ENCODE measurements around the gene VSTM4.

Gene VSTM4

DNA sequence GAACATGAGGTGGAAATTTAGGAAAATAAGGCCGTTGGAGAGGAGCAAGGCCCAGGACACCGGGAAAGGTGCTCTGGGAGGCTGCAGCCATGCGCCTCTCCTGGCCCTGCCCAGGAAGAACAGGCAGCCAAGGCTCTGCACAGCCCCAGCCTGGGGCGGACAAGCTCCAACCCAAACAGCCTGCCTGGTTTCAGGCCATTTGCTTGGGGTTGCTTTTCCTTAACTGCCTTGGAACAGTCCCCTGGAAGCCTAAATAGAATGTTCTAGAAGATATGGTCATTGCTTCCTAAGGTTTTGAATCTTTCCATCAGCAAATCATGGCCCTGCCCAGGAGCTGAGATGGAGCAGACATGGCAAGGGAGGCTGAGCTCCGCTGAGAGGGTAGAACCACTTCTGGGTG, 11.0 kb downstream of the VSTM4 start:
- DNase-seq (ENCODE audit: low spot score) (no peak), ATAC-seq (ENCODE audit: low read depth) (no peak)
- Histone ChIP-seq H3K36me3 (ENCODE audit: low read depth) (no peaks in the 10 kb centered on the region), H3K27ac (ENCODE audit: poor library complexity, severe bottlenecking) (no peak overlapping the region), H3K4me1 (ENCODE audit: insufficient read depth, poor library complexity, severe bottlenecking) (no peaks in the 10 kb centered on the region), H3K4me3 (ENCODE audit: severe bottlenecking) (no peak overlapping the region), H3K27me3 (ENCODE audit: insufficient read depth, poor library complexity, severe bottlenecking) (peaks cover 11% of the 10 kb centered on the region), H3K9me3 (ENCODE audit: severe bottlenecking) (no peaks in the 10 kb centered on the region)
- TF ChIP-seq, protein P1, sequence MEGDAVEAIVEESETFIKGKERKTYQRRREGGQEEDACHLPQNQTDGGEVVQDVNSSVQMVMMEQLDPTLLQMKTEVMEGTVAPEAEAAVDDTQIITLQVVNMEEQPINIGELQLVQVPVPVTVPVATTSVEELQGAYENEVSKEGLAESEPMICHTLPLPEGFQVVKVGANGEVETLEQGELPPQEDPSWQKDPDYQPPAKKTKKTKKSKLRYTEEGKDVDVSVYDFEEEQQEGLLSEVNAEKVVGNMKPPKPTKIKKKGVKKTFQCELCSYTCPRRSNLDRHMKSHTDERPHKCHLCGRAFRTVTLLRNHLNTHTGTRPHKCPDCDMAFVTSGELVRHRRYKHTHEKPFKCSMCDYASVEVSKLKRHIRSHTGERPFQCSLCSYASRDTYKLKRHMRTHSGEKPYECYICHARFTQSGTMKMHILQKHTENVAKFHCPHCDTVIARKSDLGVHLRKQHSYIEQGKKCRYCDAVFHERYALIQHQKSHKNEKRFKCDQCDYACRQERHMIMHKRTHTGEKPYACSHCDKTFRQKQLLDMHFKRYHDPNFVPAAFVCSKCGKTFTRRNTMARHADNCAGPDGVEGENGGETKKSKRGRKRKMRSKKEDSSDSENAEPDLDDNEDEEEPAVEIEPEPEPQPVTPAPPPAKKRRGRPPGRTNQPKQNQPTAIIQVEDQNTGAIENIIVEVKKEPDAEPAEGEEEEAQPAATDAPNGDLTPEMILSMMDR (IDR thresholded peaks at IDR 0.05; ENCODE audit: poor library complexity, severe bottlenecking), result no peak

GRCh38 chr10:49103761-49104160, 11.6 kb downstream of the VSTM4 start:
- Histone ChIP-seq H3K4me1 (ENCODE audit: insufficient read depth, poor library complexity, severe bottlenecking) (no peaks in the 10 kb centered on the region), H3K27ac (ENCODE audit: poor library complexity, severe bottlenecking) (no peak overlapping the region), H3K9me3 (ENCODE audit: severe bottlenecking) (no peaks in the 10 kb centered on the region), H3K4me3 (ENCODE audit: severe bottlenecking) (no peak overlapping the region), H3K27me3 (ENCODE audit: insufficient read depth, poor library complexity, severe bottlenecking) (peaks cover 14% of the 10 kb centered on the region), H3K36me3 (ENCODE audit: low read depth) (no peaks in the 10 kb centered on the region)
- no peak for ATAC-seq (ENCODE audit: low read depth)
- TF ChIP-seq, protein P1 (IDR thresholded peaks at IDR 0.05; ENCODE audit: poor library complexity, severe bottlenecking), result no peak
- no peak for DNase-seq (ENCODE audit: low spot score)

- ATAC-seq (ENCODE audit: low read depth) (no peak), DNase-seq (ENCODE audit: low spot score) (no peak)
- Histone ChIP-seq H3K4me1 (ENCODE audit: insufficient read depth, poor library complexity, severe bottlenecking) (no peaks in the 10 kb centered on the region), H3K27me3 (ENCODE audit: insufficient read depth, poor library complexity, severe bottlenecking) (peaks cover 14% of the 10 kb centered on the region), H3K36me3 (ENCODE audit: low read depth) (no peaks in the 10 kb centered on the region), H3K27ac (ENCODE audit: poor library complexity, severe bottlenecking) (no peak overlapping the region), H3K4me3 (ENCODE audit: severe bottlenecking) (no peak overlapping the region), H3K9me3 (ENCODE audit: severe bottlenecking) (no peaks in the 10 kb centered on the region)
- TF ChIP-seq, protein P1 (IDR thresholded peaks at IDR 0.05; ENCODE audit: poor library complexity, severe bottlenecking), result no peak
Measured at GRCh38 chr10:49099046-49099445, 16.3 kb downstream of the VSTM4 start.

DNA sequence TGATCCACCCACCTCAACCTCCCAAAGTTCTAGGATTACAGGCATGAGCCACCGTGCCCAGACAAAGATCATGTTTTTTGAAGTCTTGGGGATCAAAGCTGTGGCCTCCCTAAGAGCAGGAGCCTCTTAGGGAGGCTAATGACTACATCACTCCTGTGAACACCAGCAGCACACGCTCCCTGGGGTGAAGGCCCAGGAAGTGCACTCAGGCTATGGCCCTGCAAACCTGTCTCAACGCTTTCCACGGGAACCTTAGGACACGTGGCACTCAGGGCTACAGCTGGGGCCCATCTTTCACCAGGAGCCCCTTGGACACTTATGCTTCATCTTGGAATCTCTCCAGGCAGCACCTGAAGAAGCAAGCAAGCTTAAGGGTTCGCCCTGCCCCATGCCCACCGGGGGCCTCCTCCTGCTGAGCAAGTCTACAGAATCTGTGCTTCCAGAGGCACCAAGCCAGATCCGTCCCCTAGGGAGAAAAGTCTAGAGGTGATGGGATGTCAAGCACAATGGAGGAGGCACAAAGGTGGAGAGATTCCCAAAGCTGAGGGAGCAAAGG, 18.4 kb downstream of the VSTM4 start:
- no peaks in the 10 kb centered on the region for H3K9me3 ChIP-seq (ENCODE audit: severe bottlenecking)
- H3K27ac ChIP-seq (ENCODE audit: poor library complexity, severe bottlenecking), result no peak overlapping the region
- TF ChIP-seq, protein P1 (IDR thresholded peaks at IDR 0.05; ENCODE audit: poor library complexity, severe bottlenecking), result no peak
- H3K4me3 ChIP-seq (ENCODE audit: severe bottlenecking), result no peak overlapping the region
- H3K4me1 ChIP-seq (ENCODE audit: insufficient read depth, poor library complexity, severe bottlenecking), result no peaks in the 10 kb centered on the region
- ATAC-seq (ENCODE audit: low read depth) (no peak), DNase-seq (ENCODE audit: low spot score) (no peak)
- no peaks in the 10 kb centered on the region for H3K36me3 ChIP-seq (ENCODE audit: low read depth)
- peaks cover 14% of the 10 kb centered on the region for H3K27me3 ChIP-seq (ENCODE audit: insufficient read depth, poor library complexity, severe bottlenecking)

DNA sequence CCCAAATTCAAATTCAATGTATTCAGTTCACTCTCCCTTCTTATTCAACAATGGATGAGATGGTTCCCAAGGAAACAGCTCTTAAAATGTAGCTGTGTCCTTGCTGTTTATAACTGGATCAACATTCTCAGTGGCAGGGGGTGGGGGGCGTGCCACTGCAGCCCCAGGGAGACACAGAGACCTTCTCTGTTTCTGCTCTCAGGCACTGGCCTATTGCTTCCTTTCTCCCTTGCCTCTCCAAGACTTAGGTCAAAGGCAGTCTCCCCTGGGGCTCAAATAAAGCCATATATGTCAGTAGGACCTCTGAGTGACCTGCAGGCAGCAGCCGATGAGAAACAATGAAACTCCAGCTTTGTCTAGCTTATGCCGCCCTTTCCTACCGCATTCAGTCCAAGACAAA, 20.7 kb downstream of the VSTM4 start:
- DNase-seq (ENCODE audit: low spot score) (no peak), ATAC-seq (ENCODE audit: low read depth) (no peak)
- Histone ChIP-seq H3K4me3 (ENCODE audit: severe bottlenecking) (no peak overlapping the region), H3K27ac (ENCODE audit: poor library complexity, severe bottlenecking) (no peak overlapping the region), H3K36me3 (ENCODE audit: low read depth) (no peaks in the 10 kb centered on the region), H3K27me3 (ENCODE audit: insufficient read depth, poor library complexity, severe bottlenecking) (peaks cover 6% of the 10 kb centered on the region), H3K4me1 (ENCODE audit: insufficient read depth, poor library complexity, severe bottlenecking) (no peaks in the 10 kb centered on the region), H3K9me3 (ENCODE audit: severe bottlenecking) (no peaks in the 10 kb centered on the region)
- TF ChIP-seq, protein P1 (IDR thresholded peaks at IDR 0.05; ENCODE audit: poor library complexity, severe bottlenecking), result no peak
